Measurements from ENCODE around the gene ARID4A.

GRCh38 chr14:58353516-58354299 lies 55.4 kb downstream of the ARID4A start:
- TF ChIP-seq CTCF (IDR thresholded peaks at IDR 0.05; ENCODE audit: borderline replicate concordance, extremely low read depth, low read length, poor library complexity, severe bottlenecking), result no peak
- TF ChIP-seq EZH2 (IDR thresholded peaks at IDR 0.05; ENCODE audit: borderline replicate concordance, low read depth, low read length, severe bottlenecking), result no peak

Data from DND-41 (cell line).